ENCODE measurements around the gene SLC30A9. TPM values are rescaled to one million over a fixed set of nuclear protein-coding genes. Genes with fewer than 3 reads are reported as not detected.

SLC30A9 gene
- polyA plus RNA-seq, 2 of the 4 experiments (the other 2 are of a cell fraction), result 28.7 to 57.6 TPM

DNA sequence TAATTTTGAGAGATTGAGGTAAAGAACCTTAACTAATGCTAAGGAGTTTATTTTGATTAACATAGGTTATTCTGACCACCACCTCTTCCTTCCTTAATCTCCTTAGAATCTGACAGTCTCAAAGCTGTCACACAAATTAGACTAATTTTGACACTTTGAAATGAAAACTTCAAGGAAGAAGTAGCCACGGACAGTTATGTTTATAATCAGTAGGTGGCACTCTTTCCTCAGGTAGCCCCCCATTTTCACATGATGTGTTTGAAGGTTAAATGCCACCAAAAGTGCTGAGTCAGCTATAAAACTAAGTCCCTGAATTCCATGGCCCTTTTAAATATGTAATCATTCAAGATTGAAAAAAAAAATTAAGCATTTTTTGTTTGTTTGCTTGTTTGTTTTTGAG lies 32.7 kb upstream of the SLC30A9 start:
- no peaks in the 10 kb centered on the region for H3K4me1 ChIP-seq
- ChIA-PET CTCF (interaction anchor here (0.6 to 0.7 kb wide), 4 partner anchors 28 to 568 kb away, joined by 3 to 7 read pairs (median 5); no protein-coding TSS in a partner anchor), POLR2A (no interaction called here)
- TF ChIP-seq, protein P1, sequence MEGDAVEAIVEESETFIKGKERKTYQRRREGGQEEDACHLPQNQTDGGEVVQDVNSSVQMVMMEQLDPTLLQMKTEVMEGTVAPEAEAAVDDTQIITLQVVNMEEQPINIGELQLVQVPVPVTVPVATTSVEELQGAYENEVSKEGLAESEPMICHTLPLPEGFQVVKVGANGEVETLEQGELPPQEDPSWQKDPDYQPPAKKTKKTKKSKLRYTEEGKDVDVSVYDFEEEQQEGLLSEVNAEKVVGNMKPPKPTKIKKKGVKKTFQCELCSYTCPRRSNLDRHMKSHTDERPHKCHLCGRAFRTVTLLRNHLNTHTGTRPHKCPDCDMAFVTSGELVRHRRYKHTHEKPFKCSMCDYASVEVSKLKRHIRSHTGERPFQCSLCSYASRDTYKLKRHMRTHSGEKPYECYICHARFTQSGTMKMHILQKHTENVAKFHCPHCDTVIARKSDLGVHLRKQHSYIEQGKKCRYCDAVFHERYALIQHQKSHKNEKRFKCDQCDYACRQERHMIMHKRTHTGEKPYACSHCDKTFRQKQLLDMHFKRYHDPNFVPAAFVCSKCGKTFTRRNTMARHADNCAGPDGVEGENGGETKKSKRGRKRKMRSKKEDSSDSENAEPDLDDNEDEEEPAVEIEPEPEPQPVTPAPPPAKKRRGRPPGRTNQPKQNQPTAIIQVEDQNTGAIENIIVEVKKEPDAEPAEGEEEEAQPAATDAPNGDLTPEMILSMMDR (IDR thresholded peaks at IDR 0.05), result peak; percentile 41; the same call in 2 of the 3 replicates
- TF ChIP-seq MAFK (IDR thresholded peaks at IDR 0.05; ENCODE audit: partially characterized antibody) (peak; percentile 100), RAD21 (conservative IDR thresholded peaks at IDR 0.05 in 1 of 2, IDR thresholded peaks at IDR 0.05 in 1 of 2) (peak; percentile 32 to 36; a peak in 4 of 5 replicates), KDM1A (IDR thresholded peaks at IDR 0.05; ENCODE audit: low read depth) (no peak)
- TF ChIP-seq, protein P2, sequence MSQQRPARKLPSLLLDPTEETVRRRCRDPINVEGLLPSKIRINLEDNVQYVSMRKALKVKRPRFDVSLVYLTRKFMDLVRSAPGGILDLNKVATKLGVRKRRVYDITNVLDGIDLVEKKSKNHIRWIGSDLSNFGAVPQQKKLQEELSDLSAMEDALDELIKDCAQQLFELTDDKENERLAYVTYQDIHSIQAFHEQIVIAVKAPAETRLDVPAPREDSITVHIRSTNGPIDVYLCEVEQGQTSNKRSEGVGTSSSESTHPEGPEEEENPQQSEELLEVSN (IDR thresholded peaks at IDR 0.05; ENCODE audit: borderline replicate concordance, low read depth), result no peak
- H3K27ac ChIP-seq, result no peak overlapping the region
- no peak overlapping the region for H3K4me2 ChIP-seq
- H3K9me3 ChIP-seq, result no peaks in the 10 kb centered on the region
- DNase-seq (ENCODE audit: low read depth in 1 of 2, low spot score in 1 of 2) (peak; percentile 11 to 35), ATAC-seq (no peak), FAIRE-seq (no peak)
- H3K4me3 ChIP-seq, result no peak overlapping the region
- WGBS (ENCODE audit: missing lambda C conversion rate), result 29% methylated on average over 1 of the region's 1 CpG

- no peak for DNase-seq (ENCODE audit: low read depth in 1 of 2, low spot score in 1 of 2)
- CTCF ChIA-PET, result interaction anchor here (0.7 to 1.2 kb wide), 3 partner anchors 193 to 683 kb away, joined by 3 to 5 read pairs (median 4); no protein-coding TSS in a partner anchor
- no peaks in the 10 kb centered on the region for H3K4me1 ChIP-seq
- H3K27ac ChIP-seq, result no peak overlapping the region
- no peaks in the 10 kb centered on the region for H3K9me3 ChIP-seq
- no peak overlapping the region for H3K4me2 ChIP-seq
- TF ChIP-seq MAZ (IDR thresholded peaks at IDR 0.05; ENCODE audit: borderline replicate concordance, low read depth, low read length) (no peak), ZFP36 (IDR thresholded peaks at IDR 0.05; ENCODE audit: borderline replicate concordance, partially characterized antibody) (no peak), CHD2 (IDR thresholded peaks at IDR 0.05; ENCODE audit: low read length, partially characterized antibody) (no peak), GATA3 (IDR thresholded peaks at IDR 0.05; ENCODE audit: borderline replicate concordance) (no peak), RAD21 (conservative IDR thresholded peaks at IDR 0.05 in 1 of 2, IDR thresholded peaks at IDR 0.05 in 1 of 2) (no peak), EHMT2 (IDR thresholded peaks at IDR 0.05; ENCODE audit: low read depth) (no peak), NFE2L2 (conservative IDR thresholded peaks at IDR 0.05; ENCODE audit: low read length) (no peak), BCL3 (IDR thresholded peaks at IDR 0.05) (no peak), PBX3 (IDR thresholded peaks at IDR 0.05) (no peak), HDAC2 (IDR thresholded peaks at IDR 0.05) (no peak), ESRRA (IDR thresholded peaks at IDR 0.05; ENCODE audit: borderline replicate concordance, low read length) (no peak), CBX2 (IDR thresholded peaks at IDR 0.05; ENCODE audit: borderline replicate concordance, low read depth) (no peak), CHD4 (IDR thresholded peaks at IDR 0.05; ENCODE audit: borderline replicate concordance) (no peak), FOXS1 (CRISPR knock-in tag; IDR thresholded peaks at IDR 0.05) (no peak), CBX8 (IDR thresholded peaks at IDR 0.05) (no peak), NR3C1 (IDR thresholded peaks at IDR 0.05) (no peak), ZC3H11A (IDR thresholded peaks at IDR 0.05) (no peak), PHF8 (IDR thresholded peaks at IDR 0.05; ENCODE audit: borderline replicate concordance, low read depth) (no peak)
- TF ChIP-seq, protein P3, sequence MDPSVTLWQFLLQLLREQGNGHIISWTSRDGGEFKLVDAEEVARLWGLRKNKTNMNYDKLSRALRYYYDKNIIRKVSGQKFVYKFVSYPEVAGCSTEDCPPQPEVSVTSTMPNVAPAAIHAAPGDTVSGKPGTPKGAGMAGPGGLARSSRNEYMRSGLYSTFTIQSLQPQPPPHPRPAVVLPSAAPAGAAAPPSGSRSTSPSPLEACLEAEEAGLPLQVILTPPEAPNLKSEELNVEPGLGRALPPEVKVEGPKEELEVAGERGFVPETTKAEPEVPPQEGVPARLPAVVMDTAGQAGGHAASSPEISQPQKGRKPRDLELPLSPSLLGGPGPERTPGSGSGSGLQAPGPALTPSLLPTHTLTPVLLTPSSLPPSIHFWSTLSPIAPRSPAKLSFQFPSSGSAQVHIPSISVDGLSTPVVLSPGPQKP (IDR thresholded peaks at IDR 0.05; ENCODE audit: low read depth, low read length), result no peak
- 100% methylated on average over 4 of the region's 4 CpGs for WGBS (ENCODE audit: missing lambda C conversion rate)
- ATAC-seq, result no peak
- FAIRE-seq, result no peak
- POLR2A ChIA-PET, result interaction anchor here (0.6 kb wide), 1 partner anchor 557 kb away, joined by 3 read pairs; no protein-coding TSS in a partner anchor
- no peak overlapping the region for H3K4me3 ChIP-seq
Observed at GRCh38 chr4:41963105-41963504, 27.2 kb upstream of the SLC30A9 start.
